ENCODE results near the gene PTTG1.

DNA sequence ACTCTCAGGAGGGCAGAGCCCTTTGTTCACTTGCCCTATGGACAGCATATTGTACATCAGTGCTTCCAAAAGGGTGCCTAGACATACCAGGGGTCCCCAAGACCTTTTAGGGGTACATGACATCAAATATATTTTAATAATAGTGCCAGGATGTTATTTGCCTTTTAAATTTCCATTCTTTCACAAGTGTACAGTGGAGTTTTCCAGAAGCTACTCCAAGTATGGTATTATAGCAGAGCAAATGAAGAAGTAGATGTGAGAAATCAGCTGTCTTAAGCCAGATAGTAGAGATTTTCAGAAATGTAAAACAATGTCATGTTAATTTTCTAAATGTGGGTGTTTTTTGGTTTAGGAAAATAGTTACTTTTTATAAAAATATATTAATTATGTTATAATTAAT, 15.6 kb downstream of the PTTG1 start:
- TF ChIP-seq, protein P1, sequence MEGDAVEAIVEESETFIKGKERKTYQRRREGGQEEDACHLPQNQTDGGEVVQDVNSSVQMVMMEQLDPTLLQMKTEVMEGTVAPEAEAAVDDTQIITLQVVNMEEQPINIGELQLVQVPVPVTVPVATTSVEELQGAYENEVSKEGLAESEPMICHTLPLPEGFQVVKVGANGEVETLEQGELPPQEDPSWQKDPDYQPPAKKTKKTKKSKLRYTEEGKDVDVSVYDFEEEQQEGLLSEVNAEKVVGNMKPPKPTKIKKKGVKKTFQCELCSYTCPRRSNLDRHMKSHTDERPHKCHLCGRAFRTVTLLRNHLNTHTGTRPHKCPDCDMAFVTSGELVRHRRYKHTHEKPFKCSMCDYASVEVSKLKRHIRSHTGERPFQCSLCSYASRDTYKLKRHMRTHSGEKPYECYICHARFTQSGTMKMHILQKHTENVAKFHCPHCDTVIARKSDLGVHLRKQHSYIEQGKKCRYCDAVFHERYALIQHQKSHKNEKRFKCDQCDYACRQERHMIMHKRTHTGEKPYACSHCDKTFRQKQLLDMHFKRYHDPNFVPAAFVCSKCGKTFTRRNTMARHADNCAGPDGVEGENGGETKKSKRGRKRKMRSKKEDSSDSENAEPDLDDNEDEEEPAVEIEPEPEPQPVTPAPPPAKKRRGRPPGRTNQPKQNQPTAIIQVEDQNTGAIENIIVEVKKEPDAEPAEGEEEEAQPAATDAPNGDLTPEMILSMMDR (conservative IDR thresholded peaks at IDR 0.05; ENCODE audit: low read length): no peak
- no peak for TF ChIP-seq EZH2phosphoT487 (IDR thresholded peaks at IDR 0.05; ENCODE audit: borderline replicate concordance)
